AG04450 (cell line): ENCODE measurements around the gene ANXA6. TPM values are rescaled to one million over a fixed set of nuclear protein-coding genes. Genes with fewer than 3 reads are reported as not detected.

ENCODE experiments used
- CTCF ChIA-PET: fragments of 300-600, 350-600 bp; formaldehyde crosslinking; extraction: SDS; loops from one replicate; lab custom pipeline; 2022; ENCODE audit warnings: antibody characterized with exemption, inconsistent platforms; lab: Charles Lee
- POLR2A ChIA-PET: fragments of 350-600 bp; formaldehyde crosslinking; extraction: SDS; loops from one replicate; lab custom pipeline; 2021; ENCODE audit warnings: antibody characterized with exemption, inconsistent platforms; lab: Yijun Ruan, JAX
- DNase-seq: peaks from one replicate; pipeline ENCODE4 v3.0.0-alpha.2; 2011; ENCODE audit warnings: low read depth, low spot score
- H3K27ac ChIP-seq: one replicate; pipeline ENCODE4 v1.5.1; 2012; ENCODE audit warnings: low read depth, low read length, control low read depth
- H3K27me3 ChIP-seq: one replicate; pipeline ENCODE4 v1.6.0; 2012; ENCODE audit warnings: low read length; ENCODE audit not compliant: control insufficient read depth, insufficient read depth
- H3K4me3 ChIP-seq: 2 replicates; pipeline ENCODE4 v1.5.1; 2011; ENCODE audit warnings: mild to moderate bottlenecking, low read depth, low read length, control low read depth
- H3K9me3 ChIP-seq: 2 replicates; pipeline ENCODE4 v1.5.1; 2012; ENCODE audit warnings: low read length; ENCODE audit not compliant: control insufficient read depth, insufficient read depth
- CTCF ChIP-seq: IDR thresholded peaks from 2 replicates; pipeline ENCODE4 v1.5.1; 2011; ENCODE audit warnings: low read depth, low read length, control low read depth, inconsistent platforms
- polyA plus RNA-seq: library from polyadenylated mRNA; depleted of rRNA; stranded (reverse); fragments of >200 nt; gene quantifications from 2 replicates; pipeline ENCODE4 v1.2.3, GENCODE V29; 2011

ANXA6 gene
- polyA plus RNA-seq, 1 experiment: 502 TPM

GRCh38 chr5:151086192-151086869 is 71.2 kb downstream of the ANXA6 start:
- ChIA-PET POLR2A (no interaction called here), CTCF (interaction anchor here (0.6 to 2.0 kb wide), 3 partner anchors 29 to 35 kb away, joined by 3 to 10 read pairs (median 5); no protein-coding TSS in a partner anchor)
- Histone ChIP-seq H3K27me3 (no peaks in the 10 kb centered on the region), H3K27ac (no peak overlapping the region), H3K4me3 (peak overlapping the region; percentile 31), H3K9me3 (no peaks in the 10 kb centered on the region)
- DNase-seq: no peak
- TF ChIP-seq CTCF: no peak

GRCh38 chr5:151085517-151086041 is 72.0 kb downstream of the ANXA6 start:
- H3K4me3 ChIP-seq: no peak overlapping the region
- H3K27ac ChIP-seq: no peak overlapping the region
- no peak for DNase-seq
- TF ChIP-seq CTCF: no peak
- H3K27me3 ChIP-seq: no peaks in the 10 kb centered on the region
- H3K9me3 ChIP-seq: no peaks in the 10 kb centered on the region
- POLR2A ChIA-PET: no interaction called here
- CTCF ChIA-PET: interaction anchor here (0.6 to 2.0 kb wide), 2 partner anchors 30 to 34 kb away, joined by 3 to 10 read pairs; no protein-coding TSS in a partner anchor

GRCh38 chr5:151084363-151084762 is 73.2 kb downstream of the ANXA6 start:
- no peak for DNase-seq
- ChIA-PET POLR2A (no interaction called here), CTCF (interaction anchor here (1.9 to 3.8 kb wide), 2 partner anchors 33 to 36 kb away, joined by 4 to 19 read pairs; no protein-coding TSS in a partner anchor)
- H3K4me3 ChIP-seq: no peak overlapping the region
- no peak for TF ChIP-seq CTCF
- H3K27me3 ChIP-seq: no peaks in the 10 kb centered on the region
- H3K27ac ChIP-seq: no peak overlapping the region
- H3K9me3 ChIP-seq: no peaks in the 10 kb centered on the region

GRCh38 chr5:151083081-151083676 is 74.4 kb downstream of the ANXA6 start:
- no peak for DNase-seq
- no peak for TF ChIP-seq CTCF
- ChIA-PET POLR2A (no interaction called here), CTCF (interaction anchor here (0.7 to 3.8 kb wide), 5 partner anchors 10 to 650 kb away, joined by 3 to 19 read pairs (median 4); no protein-coding TSS in a partner anchor)
- Histone ChIP-seq H3K27ac (no peak overlapping the region), H3K27me3 (no peaks in the 10 kb centered on the region), H3K9me3 (no peaks in the 10 kb centered on the region), H3K4me3 (no peak overlapping the region)
